ENCODE data around the gene USH1G.

The USH1G gene

DNA sequence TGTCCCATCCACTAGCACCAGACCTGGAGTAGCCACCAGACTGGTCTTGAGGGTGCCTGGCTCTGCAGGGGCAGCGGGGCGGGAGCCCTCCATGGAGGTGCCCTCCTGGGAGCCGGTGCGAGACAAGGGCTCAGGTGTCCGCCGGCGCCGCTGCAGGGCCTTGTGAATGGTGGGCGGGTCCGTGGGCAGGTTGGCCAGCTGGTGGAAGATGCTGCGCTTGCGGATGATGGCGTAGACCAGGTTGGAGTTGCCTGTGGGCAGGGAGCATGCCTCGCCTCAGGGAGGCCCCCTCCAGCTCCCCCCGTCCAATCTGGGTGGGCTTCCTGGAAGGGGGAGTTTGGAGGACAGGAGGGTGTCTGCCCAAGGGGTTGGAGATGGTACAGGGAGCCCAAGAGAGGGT lies 31.1 kb upstream of the USH1G start:
- no peak for DNase-seq (ENCODE audit: low read depth)

DNA sequence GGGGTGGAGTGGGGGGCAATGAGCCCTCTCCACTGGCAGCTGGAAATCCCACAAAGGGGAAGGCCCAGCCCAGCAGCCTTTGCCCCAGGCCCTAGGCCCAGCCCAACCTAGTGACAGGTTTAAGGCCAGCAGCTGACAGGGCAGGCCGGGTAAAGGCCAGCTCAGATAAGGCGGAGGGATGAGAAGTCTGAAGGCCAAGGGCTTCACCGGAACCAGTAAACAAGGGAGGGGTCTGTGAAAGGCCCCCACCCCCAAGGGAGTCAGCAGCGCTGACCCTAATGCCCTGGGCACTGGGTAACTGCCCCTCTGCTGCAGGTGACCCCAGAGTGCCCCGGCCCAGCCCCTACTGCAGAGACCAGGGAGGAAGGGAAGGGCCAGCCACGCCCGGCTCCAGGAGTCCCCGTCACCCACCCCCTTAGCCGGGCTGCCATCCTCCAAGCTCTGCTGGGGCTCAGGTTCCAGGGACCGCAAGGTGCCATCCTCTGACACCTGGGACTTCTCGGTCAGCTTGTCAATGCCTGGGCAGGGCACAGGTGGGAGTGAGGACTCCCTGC lies 30.2 kb upstream of the USH1G start:
- DNase-seq (ENCODE audit: low read depth) = no peak

DNA sequence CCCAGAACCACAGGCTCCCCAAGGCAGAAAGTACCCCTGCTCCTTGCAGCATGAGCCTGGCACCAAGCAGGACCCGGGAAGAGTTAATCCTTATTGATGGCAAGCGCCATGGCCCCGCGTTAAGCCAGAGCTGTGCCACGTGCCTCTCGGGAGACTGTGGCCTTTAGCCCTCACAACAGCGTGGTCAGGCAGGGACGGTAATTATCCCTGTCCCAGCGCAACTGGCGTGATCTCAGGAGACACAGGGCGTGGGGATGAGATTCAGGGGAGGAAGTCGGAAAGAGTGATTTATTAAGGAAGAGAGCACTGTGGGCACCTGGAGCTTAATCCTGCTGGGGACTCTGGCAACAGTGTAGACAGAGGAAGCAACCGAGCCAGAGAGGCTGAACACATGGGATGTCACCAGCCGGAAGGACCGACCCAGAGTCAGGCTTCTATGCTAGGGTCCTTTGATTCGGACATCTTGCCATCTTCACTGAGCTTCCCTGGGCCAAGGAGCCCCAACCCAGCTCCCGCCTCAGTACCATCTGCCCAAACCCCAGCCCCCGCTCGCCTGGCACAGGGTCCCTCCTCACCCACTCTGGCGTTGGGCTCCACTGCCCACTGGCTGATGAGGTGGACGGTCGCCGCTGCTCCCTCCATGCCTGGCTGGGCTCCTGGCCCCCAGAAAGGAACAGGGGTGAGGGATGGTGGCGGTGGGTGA lies 29.5 kb upstream of the USH1G start:
- no peak for DNase-seq (ENCODE audit: low read depth)

DNA sequence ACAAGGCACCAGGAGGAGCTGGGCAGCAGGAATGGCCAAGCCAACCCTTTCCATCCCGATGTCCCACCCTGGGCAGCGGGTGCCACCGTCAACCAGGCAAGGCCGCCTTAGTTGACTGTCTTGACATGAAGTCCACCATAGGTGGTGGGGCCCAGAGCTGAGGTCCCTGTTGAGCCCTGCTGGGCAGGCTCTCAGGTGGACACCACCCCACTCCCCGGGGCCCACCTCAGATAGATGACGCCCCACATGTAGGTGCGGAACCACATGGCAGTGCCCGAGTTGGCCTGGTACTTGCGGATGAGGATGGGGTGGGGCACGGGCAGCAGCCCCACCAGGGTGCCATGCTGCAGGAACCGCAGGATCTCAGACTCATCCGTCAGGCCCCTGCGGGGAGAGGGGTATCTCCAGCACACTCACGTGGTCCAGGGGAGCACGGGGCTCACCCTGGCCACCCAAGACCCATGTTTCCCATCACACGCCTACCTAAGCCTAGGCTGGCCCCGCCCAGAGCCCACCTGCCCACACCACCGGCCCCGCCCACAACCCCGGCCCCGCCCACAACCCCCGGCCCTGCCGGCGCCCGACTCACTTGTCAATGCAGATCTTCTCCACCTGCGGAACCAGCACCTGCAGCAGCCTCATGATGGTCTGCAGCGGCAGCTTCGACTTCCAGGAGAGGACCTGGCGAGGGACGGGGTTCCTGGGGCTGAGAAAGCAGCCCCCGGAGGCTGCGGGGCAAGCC lies 28.8 kb upstream of the USH1G start:
- DNase-seq (ENCODE audit: low read depth) = no peak

DNA sequence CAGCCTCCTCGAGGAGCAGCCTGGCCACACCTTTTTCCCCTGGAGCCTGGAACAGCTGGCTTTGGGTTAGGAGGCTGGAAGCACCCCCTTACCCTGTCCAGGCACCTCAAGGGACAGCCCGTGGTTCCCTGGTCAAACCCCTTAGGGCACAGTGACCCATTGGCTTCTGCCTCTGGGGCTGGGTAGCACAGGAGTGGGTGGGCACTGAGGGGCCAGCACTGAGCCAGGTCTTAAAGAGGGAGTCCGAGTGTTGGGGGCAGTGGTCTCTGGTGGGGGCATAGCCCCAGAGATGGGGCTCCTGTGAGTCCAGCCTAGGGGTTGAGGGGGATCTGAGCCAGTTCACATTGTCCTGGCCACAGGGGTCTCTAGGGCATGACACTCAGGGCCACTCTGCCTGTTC lies 28.0 kb upstream of the USH1G start:
- no peak for DNase-seq (ENCODE audit: low read depth)

DNA sequence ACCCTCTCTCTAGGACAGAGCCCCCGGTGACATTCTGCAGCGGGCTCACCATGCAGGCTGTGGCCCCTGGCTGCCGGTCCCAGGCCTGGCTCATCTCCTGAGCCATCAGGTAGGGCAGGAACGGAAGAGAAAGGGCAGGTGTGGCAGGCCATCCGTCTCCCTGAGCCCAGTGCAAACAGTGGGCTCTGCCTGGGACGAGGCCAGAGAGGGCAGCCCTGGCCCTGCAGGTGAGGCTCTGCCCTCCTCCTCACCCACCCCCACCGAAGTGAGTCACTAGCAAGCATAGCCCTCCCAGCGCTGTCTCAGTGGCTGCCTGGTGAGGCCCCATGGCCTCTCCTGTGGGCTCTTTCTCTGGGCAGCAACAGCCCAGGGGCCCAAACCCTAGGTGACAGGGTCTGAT lies 27.2 kb upstream of the USH1G start:
- no peak for DNase-seq (ENCODE audit: low read depth)

DNA sequence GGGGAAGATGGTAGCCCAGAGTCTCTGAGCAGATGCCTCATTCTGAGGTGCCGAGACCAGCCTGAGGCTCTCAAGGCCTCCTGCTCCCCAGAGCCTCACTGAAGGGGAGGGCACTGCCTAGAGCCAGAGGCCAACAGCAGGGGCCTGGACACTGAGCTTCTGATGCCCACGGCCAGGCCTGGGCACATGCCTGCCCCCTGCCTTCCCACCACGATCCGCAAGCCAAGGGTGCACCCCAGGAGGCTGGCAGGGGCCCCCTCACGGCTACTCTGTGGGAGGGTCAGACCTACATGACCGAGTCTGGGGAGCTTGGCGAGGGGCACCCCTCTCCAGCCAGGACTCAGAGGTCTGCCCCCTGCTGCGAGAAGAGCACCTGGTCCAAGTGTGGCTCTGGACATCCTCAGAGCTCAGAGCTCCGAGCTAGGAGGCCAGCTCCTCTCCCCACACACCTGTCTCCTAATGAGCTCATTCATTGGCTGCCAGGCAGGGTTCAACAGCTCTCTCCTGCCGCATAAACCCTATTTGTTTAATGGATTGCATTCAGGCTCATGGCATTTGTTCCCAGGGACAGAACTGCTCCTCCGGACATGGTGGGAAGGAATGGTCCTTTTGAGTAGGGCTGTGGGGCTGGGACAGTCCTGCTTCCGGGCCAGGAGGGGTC lies 26.5 kb upstream of the USH1G start:
- DNase-seq (ENCODE audit: low read depth) = no peak

DNA sequence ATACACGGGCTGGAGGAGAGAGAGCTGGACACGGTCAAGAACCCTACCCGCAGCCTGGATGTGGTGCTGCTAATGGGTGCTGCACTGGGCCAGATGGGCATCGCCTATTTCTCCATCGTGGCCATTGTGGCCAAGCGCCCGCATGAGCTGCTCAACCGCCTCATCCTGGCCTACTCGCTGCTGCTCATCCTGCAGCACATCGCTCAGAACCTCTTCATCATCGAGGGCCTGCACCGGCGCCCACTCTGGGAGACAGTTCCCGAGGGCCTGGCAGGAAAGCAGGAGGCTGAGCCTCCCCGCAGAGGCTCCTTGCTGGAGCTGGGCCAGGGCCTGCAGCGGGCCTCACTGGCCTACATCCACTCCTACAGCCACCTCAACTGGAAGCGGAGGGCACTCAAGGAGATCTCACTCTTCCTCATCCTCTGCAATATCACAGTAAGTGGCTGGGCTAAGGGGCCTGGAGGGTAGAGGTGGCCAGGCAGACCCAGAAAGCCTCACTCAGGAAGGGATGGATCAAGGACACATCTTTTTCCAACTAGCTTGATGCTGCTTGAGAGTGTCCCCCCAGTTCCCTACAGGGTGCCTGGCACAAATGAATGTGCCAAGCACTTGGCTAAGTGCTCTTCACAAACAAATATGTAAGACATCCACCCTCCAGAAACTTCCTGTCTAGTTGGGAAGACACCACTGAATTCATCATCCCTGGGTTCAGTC lies 24.1 kb upstream of the USH1G start:
- no peak for DNase-seq (ENCODE audit: low read depth)

DNA sequence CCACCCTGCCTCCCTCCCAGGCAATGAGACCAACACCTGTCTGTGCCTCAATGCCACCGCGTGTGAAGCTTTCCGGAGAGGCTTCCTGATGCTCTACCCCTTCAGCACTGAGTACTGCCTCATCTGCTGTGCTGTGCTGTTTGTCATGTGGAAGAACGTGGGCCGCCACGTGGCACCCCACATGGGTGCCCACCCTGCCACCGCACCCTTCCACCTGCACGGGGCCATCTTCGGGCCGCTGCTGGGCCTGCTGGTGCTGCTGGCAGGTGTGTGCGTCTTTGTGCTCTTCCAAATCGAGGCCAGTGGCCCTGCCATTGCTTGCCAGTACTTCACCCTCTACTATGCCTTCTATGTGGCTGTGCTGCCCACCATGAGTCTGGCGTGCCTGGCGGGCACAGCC lies 23.6 kb upstream of the USH1G start:
- no peak for DNase-seq (ENCODE audit: low read depth)

DNA sequence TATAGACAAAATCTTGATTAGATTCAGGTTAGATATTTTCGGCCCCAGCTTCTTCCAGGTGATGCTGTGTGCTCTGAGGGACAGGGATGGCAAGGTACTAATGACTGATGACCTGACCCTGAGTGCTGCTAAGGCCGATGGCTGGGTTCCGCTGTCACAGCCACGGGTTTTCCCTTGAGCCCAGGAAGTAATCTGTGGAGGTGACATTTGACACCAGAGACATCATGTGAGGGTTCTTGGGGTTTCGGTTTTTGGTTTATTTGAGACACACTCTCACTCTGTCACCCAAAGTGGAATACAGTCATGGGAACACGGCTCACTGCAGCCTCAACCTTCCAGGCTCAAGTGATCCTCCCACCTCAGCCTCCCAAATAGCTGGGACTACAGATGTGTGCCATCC lies 22.5 kb upstream of the USH1G start:
- no peak for DNase-seq (ENCODE audit: low read depth)

DNA sequence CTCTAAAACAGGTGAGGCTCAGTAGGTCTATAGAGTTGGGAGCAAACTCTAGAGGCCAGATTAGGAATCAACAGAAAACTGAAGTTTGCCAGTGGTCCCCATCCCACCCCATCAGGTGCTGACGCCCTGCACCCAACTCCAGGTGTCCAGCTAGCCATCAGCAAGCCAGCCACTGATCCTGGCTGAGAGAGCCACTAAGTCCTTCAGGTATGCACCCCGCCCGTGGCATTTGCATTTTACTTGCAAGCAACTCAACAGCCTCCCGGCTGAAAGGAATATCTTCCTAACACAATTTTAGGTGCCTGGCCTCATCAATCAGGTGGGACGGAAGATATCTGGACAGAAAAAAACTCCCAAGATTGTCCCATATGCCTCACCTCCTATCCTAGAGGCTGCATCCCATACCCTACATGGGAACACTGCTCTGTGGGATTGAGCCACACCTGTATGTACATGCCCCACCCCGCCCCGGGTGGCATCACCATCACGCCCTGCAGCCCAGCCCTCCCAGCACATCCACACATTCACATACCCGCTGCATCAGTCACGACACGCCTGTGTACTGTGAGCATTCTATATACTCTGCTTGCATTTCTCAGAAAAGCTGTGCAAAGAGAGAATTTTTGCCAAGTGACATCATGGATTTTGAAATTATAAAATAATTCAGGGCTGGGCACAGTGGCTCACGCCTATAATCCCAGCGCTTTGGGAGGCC lies 20.9 kb upstream of the USH1G start:
- no peak for DNase-seq (ENCODE audit: low read depth)

DNA sequence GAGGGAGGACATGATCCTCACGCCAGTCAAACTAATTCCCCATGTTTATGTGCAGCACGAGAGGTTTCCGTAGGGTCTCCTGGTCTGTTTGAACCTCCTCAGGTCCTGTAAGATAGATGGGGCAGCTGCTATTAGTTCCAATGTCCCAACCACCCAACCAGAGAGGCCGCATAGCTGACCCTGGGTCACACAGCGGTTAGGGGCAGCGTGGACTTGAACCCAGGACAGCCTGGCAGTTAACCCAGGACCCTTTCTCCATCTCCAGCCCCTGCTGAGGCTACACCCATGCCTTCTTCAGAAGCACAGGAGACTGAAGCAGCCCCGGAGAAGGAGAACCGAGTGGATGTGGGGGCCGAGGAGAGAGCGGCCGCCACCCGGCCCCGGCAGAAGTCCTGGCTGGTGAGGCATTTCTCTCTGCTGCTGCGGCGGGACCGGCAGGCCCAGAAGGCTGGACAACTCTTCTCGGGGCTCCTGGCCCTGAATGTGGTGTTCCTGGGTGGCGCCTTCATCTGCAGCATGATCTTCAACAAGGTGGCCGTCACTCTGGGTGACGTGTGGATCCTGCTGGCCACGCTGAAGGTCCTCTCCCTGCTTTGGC lies 18.2 kb upstream of the USH1G start:
- no peak for DNase-seq (ENCODE audit: low read depth)

DNA sequence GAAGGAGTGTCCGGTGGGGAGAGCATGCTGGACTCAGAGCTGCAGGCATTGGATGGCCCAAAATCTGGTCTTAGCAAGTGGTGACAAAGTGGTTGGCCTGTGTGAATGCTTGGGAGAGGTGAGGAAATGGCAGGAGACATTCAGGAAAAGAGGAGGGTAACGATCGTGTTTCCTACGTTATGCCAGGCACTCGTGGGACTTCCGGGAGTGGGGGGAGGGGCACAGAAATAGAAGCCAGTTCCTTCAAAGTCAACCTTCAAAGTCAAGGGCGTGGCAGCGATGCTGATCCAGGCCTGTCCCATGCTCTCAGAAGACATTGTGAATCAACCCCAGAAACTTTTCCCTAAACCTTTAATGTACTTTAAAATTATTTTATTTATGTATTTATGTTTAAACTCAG lies 16.5 kb upstream of the USH1G start:
- DNase-seq (ENCODE audit: low read depth) = no peak

DNA sequence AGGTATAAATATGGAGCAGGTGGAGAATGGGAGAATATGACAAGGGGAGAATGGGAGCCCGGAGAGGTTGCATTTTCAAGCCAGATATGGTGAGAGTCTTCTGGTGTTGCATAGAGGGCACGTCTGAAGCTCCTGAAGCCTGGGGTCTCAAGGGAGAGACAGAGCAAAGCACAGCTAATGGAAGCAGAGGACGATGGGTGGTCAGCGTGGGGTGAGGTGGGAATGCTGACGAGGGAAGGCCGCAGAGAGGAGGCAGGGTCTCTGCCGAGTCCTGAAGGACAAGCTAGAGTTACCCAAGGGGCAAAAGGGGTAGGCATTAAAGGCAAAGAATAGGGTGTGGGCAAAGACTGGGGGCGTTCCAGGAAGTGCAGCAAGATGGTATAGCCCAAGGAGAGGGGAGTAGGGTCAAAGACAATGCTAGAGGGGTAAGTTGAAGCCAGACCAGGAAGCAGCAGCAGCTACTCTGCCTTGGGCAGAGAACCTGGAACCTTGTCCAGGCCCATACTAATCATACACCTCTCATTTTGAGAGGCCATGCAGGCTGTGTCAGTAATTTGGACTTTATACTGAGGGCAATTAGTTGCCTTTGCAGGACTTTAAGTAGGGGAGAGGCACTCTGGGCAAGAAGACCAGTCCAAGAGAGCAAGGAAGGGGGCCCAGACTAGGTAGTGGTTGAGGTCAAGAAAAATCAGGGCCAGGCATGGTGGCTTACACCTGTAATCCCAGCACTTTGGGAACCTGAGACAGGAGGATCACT lies 15.3 kb upstream of the USH1G start:
- no peak for DNase-seq (ENCODE audit: low read depth)

DNA sequence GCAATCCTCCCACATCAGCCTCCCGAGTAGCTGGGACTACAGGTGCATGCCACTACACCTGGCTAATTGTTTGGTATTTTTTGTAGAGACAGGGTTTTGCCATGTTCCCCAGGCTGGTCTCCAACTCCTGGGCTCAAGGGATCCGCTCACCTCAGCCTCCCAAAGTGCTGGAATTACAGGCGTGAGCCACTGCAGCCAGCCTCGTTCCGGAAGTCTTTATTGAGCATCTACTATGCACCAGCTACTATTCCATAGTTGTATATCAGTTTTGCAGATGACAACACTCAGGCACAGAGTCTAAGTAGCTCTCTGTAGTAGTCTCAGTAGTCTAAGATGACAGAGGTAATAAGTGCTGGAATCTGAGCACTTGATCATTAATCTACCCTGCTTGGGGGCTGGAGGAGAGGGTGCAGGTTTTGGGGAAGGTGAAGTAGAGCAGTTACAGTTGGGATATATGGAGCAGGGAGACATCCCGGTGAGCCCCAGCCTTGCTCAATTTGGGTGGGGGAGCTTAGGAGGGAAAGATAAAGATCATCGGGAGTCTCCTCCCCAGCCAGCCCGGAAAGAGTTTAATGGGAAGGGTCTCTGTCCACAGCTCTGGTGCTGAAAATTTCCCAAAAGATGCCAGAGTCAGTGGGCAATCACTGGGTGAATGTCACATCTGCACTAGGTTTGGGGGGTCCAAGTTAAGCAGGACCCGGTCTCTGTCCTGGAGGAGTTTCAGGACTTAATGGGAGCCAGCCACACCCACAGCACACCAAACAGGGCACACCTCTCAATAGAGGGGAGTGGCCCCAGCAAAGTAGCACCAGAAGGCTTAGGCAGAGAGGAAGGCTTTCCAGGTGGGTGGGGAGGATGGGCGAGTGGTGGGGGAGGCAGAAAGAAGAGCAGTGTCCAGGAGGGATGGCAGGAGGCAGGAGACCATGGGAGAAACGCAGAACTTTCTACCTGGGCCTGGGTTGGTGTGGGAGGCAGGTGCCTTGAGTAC lies 14.3 kb upstream of the USH1G start:
- DNase-seq (ENCODE audit: low read depth) = no peak

DNA sequence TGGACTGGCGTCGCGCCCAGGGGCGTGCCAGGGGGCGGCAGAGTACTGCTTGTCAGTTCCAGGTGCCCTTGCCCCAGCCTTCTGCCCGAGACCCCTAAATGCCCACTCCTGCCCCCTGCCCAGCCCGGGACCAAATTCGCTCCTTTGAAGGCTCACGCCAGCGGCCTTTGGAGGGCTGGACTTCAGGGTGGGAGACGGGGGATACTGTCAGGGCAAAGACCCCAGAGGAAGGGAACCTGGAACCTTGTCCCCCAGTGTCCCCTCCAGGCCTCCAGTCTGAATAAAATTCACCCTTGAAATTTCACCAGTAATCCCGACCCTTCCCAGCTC lies 13.4 kb upstream of the USH1G start:
- DNase-seq (ENCODE audit: low read depth) = no peak

DNA sequence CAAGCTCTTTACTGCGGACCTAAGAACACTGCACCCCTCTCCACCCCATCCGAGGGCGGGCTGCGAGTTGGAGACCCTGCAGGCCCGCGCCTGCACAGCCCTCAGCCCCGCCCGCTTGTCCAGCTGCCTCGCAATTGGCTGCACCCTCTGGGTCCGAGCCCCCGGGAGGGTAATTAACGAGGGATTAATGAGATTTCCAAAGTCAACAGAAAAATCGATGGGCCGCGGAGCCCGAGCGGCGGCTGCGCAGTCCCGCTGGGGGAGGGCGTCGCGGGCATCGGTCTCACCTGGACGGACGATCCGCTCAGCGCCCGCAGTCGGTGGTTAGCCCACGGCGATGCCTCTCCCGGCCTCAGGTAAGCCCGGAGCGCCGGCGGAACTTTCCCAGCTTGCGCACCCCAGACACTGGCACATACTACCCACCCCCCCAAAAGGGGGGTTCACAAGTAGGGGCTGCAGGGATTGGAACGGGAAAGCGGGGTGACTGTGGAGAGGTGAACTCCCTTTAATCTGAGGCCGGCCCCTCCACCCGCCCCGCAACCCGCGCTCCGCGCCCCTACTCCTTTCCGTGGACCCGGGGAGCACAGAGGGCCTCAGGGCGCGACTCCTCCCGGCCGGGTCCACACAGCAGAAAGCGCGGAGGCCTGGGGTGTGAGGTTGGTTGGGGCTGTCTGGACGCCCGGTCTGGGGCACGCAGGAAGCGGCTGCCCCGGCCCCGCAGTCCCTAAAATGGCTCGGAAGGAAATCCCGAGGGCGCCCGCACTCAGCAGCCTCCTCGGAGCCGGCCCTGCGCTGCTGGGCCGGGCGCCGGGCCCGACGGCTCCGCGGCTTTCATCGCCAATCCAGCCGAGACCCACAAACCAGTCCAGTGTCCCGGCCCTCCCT lies 12.8 kb upstream of the USH1G start, which contains the start of gene OTOP3:
Gene OTOP3 (plus strand): TSS at position 314 of the 885 bp plus-strand sequence. CDS start 24 bp downstream, at position 338.
- no peak for DNase-seq (ENCODE audit: low read depth)

DNA sequence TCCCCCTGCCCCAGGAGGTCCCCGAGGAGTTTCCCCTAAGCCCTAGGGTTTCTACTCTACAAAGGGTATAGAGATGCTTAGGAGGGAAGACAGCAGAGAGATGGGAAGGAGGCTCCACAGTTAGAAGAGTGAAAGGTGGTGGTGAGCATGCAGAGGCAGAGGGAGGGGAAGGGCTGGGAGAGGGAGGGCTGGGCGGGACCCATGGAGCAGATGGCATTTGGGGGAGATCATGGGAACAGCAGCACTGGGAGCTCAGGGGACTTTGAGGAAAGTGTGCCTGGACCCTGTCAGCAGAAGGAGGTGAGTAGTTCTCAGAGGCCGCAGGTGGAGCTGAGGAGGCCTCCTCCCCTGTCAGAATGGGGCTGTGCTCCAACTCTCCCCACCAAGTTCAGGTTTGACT lies 12.0 kb upstream of the USH1G start:
- DNase-seq (ENCODE audit: low read depth) = no peak

All from stimulated activated CD8-positive, alpha-beta memory T cell treated with anti-CD3 and anti-CD28 coated beads, Interleukin-12 subunit alpha, Interleukin-12 subunit beta, amount 100 ng/mL, for 1 hour (primary cell).